Trophoblast cell (in vitro differentiated cells and primary cell): ENCODE results near the gene TMEM229B.
A peak's percentile ranks its signal among the peaks of the same experiment; 100 is the strongest.

Experiments used
- DNase-seq, 2 donors: peaks; one replicate each; pipeline ENCODE4 v3.0.0-alpha.2; 2016
- H2AFZ ChIP-seq: 2 replicates; pipeline ENCODE4 v1.6.1; 2013; ENCODE audit warnings: low read length, moderate library complexity, mild to moderate bottlenecking; ENCODE audit not compliant: insufficient read depth, poor library complexity
- H2AK5ac ChIP-seq: 2 replicates; pipeline ENCODE4 v1.6.1; 2013; ENCODE audit warnings: mild to moderate bottlenecking, low read length
- H2BK120ac ChIP-seq: 2 replicates; pipeline ENCODE4 v1.6.1; 2013; ENCODE audit warnings: low read length, mild to moderate bottlenecking, moderate library complexity; ENCODE audit not compliant: insufficient read depth, poor library complexity
- H2BK12ac ChIP-seq: 2 replicates; pipeline ENCODE4 v1.6.1; 2013; ENCODE audit warnings: mild to moderate bottlenecking, low read length, moderate library complexity
- H2BK5ac ChIP-seq: 2 replicates; pipeline ENCODE4 v1.6.1; 2013; ENCODE audit warnings: low read length, low read depth, moderate library complexity, mild to moderate bottlenecking; ENCODE audit not compliant: poor library complexity
- H3K14ac ChIP-seq: 2 replicates; pipeline ENCODE4 v1.6.1; 2013; ENCODE audit warnings: mild to moderate bottlenecking, low read length
- H3K18ac ChIP-seq: 2 replicates; pipeline ENCODE4 v1.6.1; 2013; ENCODE audit warnings: mild to moderate bottlenecking, low read length
- H3K23ac ChIP-seq: 2 replicates; pipeline ENCODE4 v1.6.1; 2013; ENCODE audit warnings: low read length
- H3K27ac ChIP-seq: 2 replicates; pipeline ENCODE4 v1.5.1; 2013; ENCODE audit warnings: low read depth, mild to moderate bottlenecking, inconsistent platforms, low read length, moderate library complexity
- H3K27me3 ChIP-seq: 2 replicates; pipeline ENCODE4 v1.6.1; 2013; ENCODE audit warnings: inconsistent platforms, mild to moderate bottlenecking, low read length, moderate library complexity; ENCODE audit not compliant: insufficient read depth
- H3K36me3 ChIP-seq, 2 experiments: 1 replicate in 1 of 2; 2 replicates in 1 of 2; pipeline ENCODE4 v1.6.1; 2013; ENCODE audit warnings: low read length in 2 of 2, mild to moderate bottlenecking in 2 of 2, moderate library complexity in 1 of 2; ENCODE audit not compliant: insufficient read depth in 2 of 2, control insufficient read depth in 1 of 2
- H3K4ac ChIP-seq: 2 replicates; pipeline ENCODE4 v1.6.1; 2013; ENCODE audit warnings: low read depth, mild to moderate bottlenecking, low read length, moderate library complexity
- H3K4me1 ChIP-seq, 2 experiments: 1 replicate in 1 of 2; 2 replicates in 1 of 2; pipeline ENCODE4 v1.6.1; 2013; ENCODE audit warnings: low read length in 2 of 2, mild to moderate bottlenecking in 2 of 2, moderate library complexity in 1 of 2; ENCODE audit not compliant: insufficient read depth in 2 of 2, control insufficient read depth in 1 of 2
- H3K4me2 ChIP-seq: 2 replicates; pipeline ENCODE4 v1.6.1; 2013; ENCODE audit warnings: inconsistent platforms, mild to moderate bottlenecking, low read length, moderate library complexity
- H3K4me3 ChIP-seq: 2 replicates; pipeline ENCODE4 v1.5.1; 2013; ENCODE audit warnings: mild to moderate bottlenecking, low read depth, low read length, inconsistent platforms
- H3K79me1 ChIP-seq: one replicate; pipeline ENCODE4 v1.6.1; 2013; ENCODE audit warnings: low read length
- H3K79me2 ChIP-seq: 2 replicates; pipeline ENCODE4 v1.6.1; 2013; ENCODE audit warnings: low read length, mild to moderate bottlenecking; ENCODE audit not compliant: control insufficient read depth, insufficient read depth, poor library complexity
- H3K9ac ChIP-seq: 2 replicates; pipeline ENCODE4 v1.6.1; 2013; ENCODE audit warnings: mild to moderate bottlenecking, low read length
- H3K9me3 ChIP-seq: 2 replicates; pipeline ENCODE4 v1.6.1; 2013; ENCODE audit warnings: low read depth, mild to moderate bottlenecking, control low read depth, inconsistent platforms, low read length; ENCODE audit not compliant: insufficient read depth
- H4K12ac ChIP-seq: 2 replicates; pipeline ENCODE4 v1.6.1; 2013; ENCODE audit warnings: low read depth, mild to moderate bottlenecking, low read length, moderate library complexity
- H4K8ac ChIP-seq: 2 replicates; pipeline ENCODE4 v1.6.1; 2013; ENCODE audit warnings: low read depth, mild to moderate bottlenecking, low read length, moderate library complexity
- H4K91ac ChIP-seq: one replicate; pipeline ENCODE4 v1.6.1; 2013; ENCODE audit warnings: low read depth, mild to moderate bottlenecking, low read length, moderate library complexity
- WGBS: extraction: QIAGEN DNeasy Blood & Tissue Kit; methylation state at CpG from one replicate; pipeline ENCODE4 v1.1.7; 2013; ENCODE audit warnings: missing lambda C conversion rate; ENCODE audit not compliant: insufficient read length, insufficient coverage; ENCODE audit errors: extremely low coverage; 5-methylcytosine and 5-hydroxymethylcytosine counted together

Gene TMEM229B

GRCh38 chr14:67449096-67449495 is 39.4 kb downstream of the TMEM229B start:
- no peaks in the 10 kb centered on the region for H3K79me2 ChIP-seq
- H2BK12ac ChIP-seq, result no peak overlapping the region

GRCh38 chr14:67447033-67447381 is 41.5 kb downstream of the TMEM229B start:
- no peak overlapping the region for H4K12ac ChIP-seq
- no peak overlapping the region for H2BK120ac ChIP-seq
- no peaks in the 10 kb centered on the region for H3K36me3 ChIP-seq
- H3K27ac ChIP-seq, result no peak overlapping the region
- no peaks in the 10 kb centered on the region for H3K79me2 ChIP-seq
- H3K4me2 ChIP-seq, result no peak overlapping the region
- peaks cover 0 to 2% of the 10 kb centered on the region in 2 experiments for H3K4me1 ChIP-seq
- H3K18ac ChIP-seq, result no peak overlapping the region
- no peak overlapping the region for H3K14ac ChIP-seq
- no peaks in the 10 kb centered on the region for H3K79me1 ChIP-seq
- no peak overlapping the region for H2BK12ac ChIP-seq
- no peak overlapping the region for H2AK5ac ChIP-seq
- no peak for DNase-seq
- H3K4ac ChIP-seq, result no peak overlapping the region
- no peak overlapping the region for H2AFZ ChIP-seq
- H2BK5ac ChIP-seq, result no peak overlapping the region
- H3K27me3 ChIP-seq, result no peaks in the 10 kb centered on the region
- no peak overlapping the region for H3K23ac ChIP-seq
- WGBS, result no CpG with 5 or more reads among the region's 1 CpG
- H4K91ac ChIP-seq, result no peak overlapping the region
- H3K4me3 ChIP-seq, result no peak overlapping the region
- peaks cover 4% of the 10 kb centered on the region for H3K9me3 ChIP-seq
- no peak overlapping the region for H4K8ac ChIP-seq
- no peak overlapping the region for H3K9ac ChIP-seq

More at GRCh38 chr14:67449096-67449495, 39.4 kb downstream of the TMEM229B start:
- no peak overlapping the region for H3K18ac ChIP-seq
- DNase-seq, result peak in 1 of 2 donors; percentile 2
- H3K4me2 ChIP-seq, result no peak overlapping the region
- H4K8ac ChIP-seq, result no peak overlapping the region
- no peaks in the 10 kb centered on the region for H3K79me1 ChIP-seq
- H3K4ac ChIP-seq, result no peak overlapping the region
- no peak overlapping the region for H3K9ac ChIP-seq
- H3K36me3 ChIP-seq, result no peaks in the 10 kb centered on the region
- no peaks in the 10 kb centered on the region for H3K4me1 ChIP-seq
- no peak overlapping the region for H2AFZ ChIP-seq
- H2AK5ac ChIP-seq, result no peak overlapping the region
- no peak overlapping the region for H4K12ac ChIP-seq
- H3K27ac ChIP-seq, result no peak overlapping the region
- H3K27me3 ChIP-seq, result no peaks in the 10 kb centered on the region
- H3K4me3 ChIP-seq, result no peak overlapping the region
- H2BK5ac ChIP-seq, result no peak overlapping the region
- H3K23ac ChIP-seq, result no peak overlapping the region
- no peak overlapping the region for H2BK120ac ChIP-seq
- H3K9me3 ChIP-seq, result peaks cover 4% of the 10 kb centered on the region
- no peak overlapping the region for H3K14ac ChIP-seq
- no CpG with 5 or more reads among the region's 2 CpGs for WGBS
- H4K91ac ChIP-seq, result no peak overlapping the region

GRCh38 chr14:67446371-67447032 is 42.0 kb downstream of the TMEM229B start:
- Histone ChIP-seq H4K8ac (no peak overlapping the region), H2AFZ (no peak overlapping the region), H3K79me2 (no peaks in the 10 kb centered on the region), H3K27me3 (no peaks in the 10 kb centered on the region), H3K4me3 (no peak overlapping the region), H3K14ac (no peak overlapping the region), H2BK120ac (no peak overlapping the region), H3K4me2 (no peak overlapping the region), H4K91ac (no peak overlapping the region), H3K27ac (no peak overlapping the region), H3K4me1 (peaks cover 0 to 2% of the 10 kb centered on the region in 2 experiments), H2AK5ac (no peak overlapping the region), H3K9ac (no peak overlapping the region), H3K23ac (no peak overlapping the region), H2BK5ac (no peak overlapping the region), H3K18ac (no peak overlapping the region), H2BK12ac (no peak overlapping the region), H4K12ac (no peak overlapping the region), H3K9me3 (peaks cover 4% of the 10 kb centered on the region), H3K4ac (no peak overlapping the region), H3K36me3 (no peaks in the 10 kb centered on the region), H3K79me1 (no peaks in the 10 kb centered on the region)
- DNase-seq, result no peak
- WGBS, result no CpG with 5 or more reads among the region's 8 CpGs

- H3K4me2 ChIP-seq, result no peak overlapping the region
- no peak overlapping the region for H4K91ac ChIP-seq
- no peaks in the 10 kb centered on the region for H3K79me2 ChIP-seq
- no peak overlapping the region for H3K4me3 ChIP-seq
- H3K36me3 ChIP-seq, result no peaks in the 10 kb centered on the region
- no peaks in the 10 kb centered on the region for H3K27me3 ChIP-seq
- peaks cover 1% of the 10 kb centered on the region for H3K9me3 ChIP-seq
- no peak overlapping the region for H3K14ac ChIP-seq
- no peak overlapping the region for H4K12ac ChIP-seq
- no peak overlapping the region for H2AFZ ChIP-seq
- H3K9ac ChIP-seq, result no peak overlapping the region
- H3K27ac ChIP-seq, result no peak overlapping the region
- no peaks in the 10 kb centered on the region for H3K79me1 ChIP-seq
- no peak overlapping the region for H2BK5ac ChIP-seq
- no peak overlapping the region for H4K8ac ChIP-seq
- no peak overlapping the region for H3K4ac ChIP-seq
- no CpG with 5 or more reads among the region's 3 CpGs for WGBS
- no peak overlapping the region for H2AK5ac ChIP-seq
- H3K23ac ChIP-seq, result no peak overlapping the region
- H2BK12ac ChIP-seq, result no peak overlapping the region
- no peak for DNase-seq
- H2BK120ac ChIP-seq, result no peak overlapping the region
- H3K18ac ChIP-seq, result no peak overlapping the region
- H3K4me1 ChIP-seq, result peaks cover 0 to 2% of the 10 kb centered on the region in 2 experiments
These were observed 44.1 kb downstream of the TMEM229B start for GRCh38 chr14:67444395-67444794.
